Astrocyte (in vitro differentiated cells and primary cell): ENCODE data around the gene HTR3C. TPM values are rescaled to one million over a fixed set of nuclear protein-coding genes. Genes with fewer than 3 reads are reported as not detected.

ENCODE experiments used
- DNase-seq: peaks from one replicate; pipeline ENCODE4 v3.0.0-alpha.2; 2010; ENCODE audit warnings: low read depth
- FAIRE-seq: peaks from 2 replicates; lab custom pipeline; 2011; peaks lifted over from hg19 to GRCh38; lab: Jason Lieb, UNC
- H2AFZ ChIP-seq: 2 replicates; pipeline ENCODE4 v1.6.0; 2012; ENCODE audit warnings: low read depth, low read length, inconsistent platforms
- H3K27ac ChIP-seq: 2 replicates; pipeline ENCODE4 v1.5.1; 2011; ENCODE audit warnings: low read depth, low read length, inconsistent platforms
- H3K27me3 ChIP-seq: 2 replicates; pipeline ENCODE4 v1.6.0; 2011; ENCODE audit warnings: low read length, inconsistent platforms; ENCODE audit not compliant: insufficient read depth
- H3K36me3 ChIP-seq: 2 replicates; pipeline ENCODE4 v1.5.1; 2011; ENCODE audit warnings: low read length, inconsistent platforms; ENCODE audit not compliant: insufficient read depth
- H3K4me1 ChIP-seq: 2 replicates; pipeline ENCODE4 v1.5.1; 2011; ENCODE audit warnings: low read length, inconsistent platforms; ENCODE audit not compliant: insufficient read depth
- H3K4me2 ChIP-seq: 2 replicates; pipeline ENCODE4 v1.6.0; 2012; ENCODE audit warnings: low read length, inconsistent platforms
- H3K4me3 ChIP-seq: 2 replicates; pipeline ENCODE4 v1.5.1; 2011; ENCODE audit warnings: low read depth, mild to moderate bottlenecking, low read length, inconsistent platforms; ENCODE audit not compliant: insufficient read depth
- H3K79me2 ChIP-seq: 2 replicates; pipeline ENCODE4 v1.6.0; 2012; ENCODE audit warnings: mild to moderate bottlenecking, low read length, inconsistent platforms; ENCODE audit not compliant: insufficient read depth
- H3K9ac ChIP-seq: 2 replicates; pipeline ENCODE4 v1.6.0; 2012; ENCODE audit warnings: mild to moderate bottlenecking, low read length, inconsistent platforms
- H3K9me3 ChIP-seq: 2 replicates; pipeline ENCODE4 v1.5.1; 2012; ENCODE audit warnings: low read depth, mild to moderate bottlenecking, low read length, inconsistent platforms; ENCODE audit not compliant: insufficient read depth
- H4K20me1 ChIP-seq: 2 replicates; pipeline ENCODE4 v1.6.0; 2012; ENCODE audit warnings: low read length, inconsistent platforms; ENCODE audit not compliant: insufficient read depth
- H3K27ac Mint-ChIP-seq: one replicate; pipeline ENCODE4 v1.8.0; 2021; ENCODE audit warnings: mild to moderate bottlenecking, mixed read lengths; ENCODE audit not compliant: unreplicated experiment
- H3K27me3 Mint-ChIP-seq: one replicate; pipeline ENCODE4 v1.8.0; 2021; ENCODE audit warnings: low read depth, mixed read lengths; ENCODE audit not compliant: unreplicated experiment
- H3K36me3 Mint-ChIP-seq: one replicate; pipeline ENCODE4 v1.8.0; 2021; ENCODE audit warnings: low read depth, mixed read lengths; ENCODE audit not compliant: unreplicated experiment
- H3K4me1 Mint-ChIP-seq: one replicate; pipeline ENCODE4 v1.8.0; 2021; ENCODE audit warnings: low read depth, mixed read lengths; ENCODE audit not compliant: unreplicated experiment
- H3K4me3 Mint-ChIP-seq: one replicate; pipeline ENCODE4 v1.8.0; 2021; ENCODE audit warnings: mild to moderate bottlenecking, moderate library complexity, mixed read lengths; ENCODE audit not compliant: unreplicated experiment
- H3K9me3 Mint-ChIP-seq: one replicate; pipeline ENCODE4 v1.8.0; 2021; ENCODE audit warnings: mild to moderate bottlenecking, mixed read lengths; ENCODE audit not compliant: unreplicated experiment
- CTCF ChIP-seq: IDR thresholded peaks from 2 replicates; pipeline ENCODE4 v1.5.1; 2011; ENCODE audit warnings: low read depth, mild to moderate bottlenecking, inconsistent platforms, low read length, moderate library complexity; ENCODE audit not compliant: insufficient read depth
- EZH2 ChIP-seq: IDR thresholded peaks from 2 replicates; pipeline ENCODE4 v1.6.1; 2012; ENCODE audit warnings: mild to moderate bottlenecking, low read length, inconsistent platforms; ENCODE audit not compliant: insufficient read depth
- total RNA-seq: library from RNA; stranded (reverse); gene quantifications from 2 replicates; pipeline ENCODE4 v1.2.1, GENCODE V29; 2021

HTR3C gene
- total RNA-seq, 1 donor from 2014 or later = not detected

- no peak for DNase-seq
- Histone ChIP-seq H3K4me2 (no peak overlapping the region), H2AFZ (no peak overlapping the region), H3K27me3 (no peaks in the 10 kb centered on the region), H3K4me1 (no peaks in the 10 kb centered on the region), H3K4me3 (no peak overlapping the region), H3K9me3 (no peaks in the 10 kb centered on the region), H3K79me2 (peaks cover 19% of the 10 kb centered on the region), H3K36me3 (peaks cover 24% of the 10 kb centered on the region), H3K9ac (no peak overlapping the region), H3K27ac (no peak overlapping the region), H4K20me1 (peaks cover 17% of the 10 kb centered on the region)
- H3K36me3 Mint-ChIP-seq = peaks cover 15% of the 10 kb centered on the region
- no peaks in the 10 kb centered on the region for H3K27me3 Mint-ChIP-seq
- no peaks in the 10 kb centered on the region for H3K9me3 Mint-ChIP-seq
- no peak overlapping the region for H3K4me3 Mint-ChIP-seq
- TF ChIP-seq CTCF (no peak), EZH2 (no peak)
- H3K4me1 Mint-ChIP-seq = peaks cover 14% of the 10 kb centered on the region
- FAIRE-seq = no peak
- H3K27ac Mint-ChIP-seq = no peak overlapping the region
Observed at GRCh38 chr3:184011230-184011876, 41.5 kb upstream of the HTR3C start.

- Mint-ChIP-seq H3K9me3 (no peaks in the 10 kb centered on the region), H3K4me3 (no peak overlapping the region), H3K4me1 (peaks cover 16% of the 10 kb centered on the region), H3K27ac (no peak overlapping the region), H3K36me3 (peaks cover 15% of the 10 kb centered on the region), H3K27me3 (no peaks in the 10 kb centered on the region)
- no peak overlapping the region for H3K4me3 ChIP-seq
- H4K20me1 ChIP-seq = peaks cover 26% of the 10 kb centered on the region
- peaks cover 24% of the 10 kb centered on the region for H3K36me3 ChIP-seq
- peaks cover 27% of the 10 kb centered on the region for H3K79me2 ChIP-seq
- no peak overlapping the region for H2AFZ ChIP-seq
- H3K4me1 ChIP-seq = peaks cover 9% of the 10 kb centered on the region
- FAIRE-seq (no peak), DNase-seq (no peak)
- no peaks in the 10 kb centered on the region for H3K27me3 ChIP-seq
- H3K27ac ChIP-seq = no peak overlapping the region
- no peak overlapping the region for H3K9ac ChIP-seq
- H3K9me3 ChIP-seq = no peaks in the 10 kb centered on the region
- TF ChIP-seq CTCF = no peak
- TF ChIP-seq EZH2 = no peak
- H3K4me2 ChIP-seq = no peak overlapping the region
Observed at GRCh38 chr3:184011937-184012889, 40.6 kb upstream of the HTR3C start.
